Endodermal cell (in vitro differentiated cells): Measurements from ENCODE around the gene MDC1. TPM values are rescaled to one million over a fixed set of nuclear protein-coding genes. Genes with fewer than 3 reads are reported as not detected.
A peak's percentile ranks its signal among the peaks of the same experiment; 100 is the strongest.

Experiments used
- DNase-seq: peaks from one replicate; pipeline ENCODE4 v3.0.0-alpha.2; 2017
- H3K27ac ChIP-seq: 2 replicates; pipeline ENCODE4 v1.5.1; 2013; ENCODE audit warnings: mild to moderate bottlenecking, low read depth, low read length, moderate library complexity
- H3K27me3 ChIP-seq: 2 replicates; pipeline ENCODE4 v1.6.1; 2013; ENCODE audit warnings: mild to moderate bottlenecking, low read length, moderate library complexity; ENCODE audit not compliant: insufficient read depth, control insufficient read depth, poor library complexity, severe bottlenecking
- H3K36me3 ChIP-seq: 2 replicates; pipeline ENCODE4 v1.7.0; 2013; ENCODE audit warnings: mild to moderate bottlenecking, low read length, moderate library complexity; ENCODE audit not compliant: control insufficient read depth, insufficient read depth
- H3K4me1 ChIP-seq: one replicate; pipeline ENCODE4 v1.7.0; 2013; ENCODE audit warnings: low read length; ENCODE audit not compliant: control insufficient read depth, insufficient read depth
- H3K4me3 ChIP-seq: 2 replicates; pipeline ENCODE4 v1.5.1; 2013; ENCODE audit warnings: mild to moderate bottlenecking, low read length, moderate library complexity
- H3K9ac ChIP-seq: 2 replicates; pipeline ENCODE4 v1.6.1; 2013; ENCODE audit warnings: mild to moderate bottlenecking, low read length, moderate library complexity; ENCODE audit not compliant: poor library complexity, severe bottlenecking; ENCODE audit errors: extremely low read depth
- H3K9me3 ChIP-seq: 2 replicates; pipeline ENCODE4 v1.6.1; 2013; ENCODE audit warnings: mild to moderate bottlenecking, low read length, moderate library complexity; ENCODE audit not compliant: control insufficient read depth
- H3K27ac Mint-ChIP-seq: 2 replicates; pipeline ENCODE4 v1.8.0; 2020; ENCODE audit warnings: mixed read lengths
- H3K27me3 Mint-ChIP-seq: 2 replicates; pipeline ENCODE4 v1.8.0; 2021; ENCODE audit warnings: mild to moderate bottlenecking, mixed read lengths; ENCODE audit not compliant: insufficient read depth
- H3K36me3 Mint-ChIP-seq: 2 replicates; pipeline ENCODE4 v1.8.0; 2020; ENCODE audit warnings: low read depth, mixed read lengths
- H3K4me1 Mint-ChIP-seq: 2 replicates; pipeline ENCODE4 v1.8.0; 2020; ENCODE audit warnings: mixed read lengths
- H3K4me3 Mint-ChIP-seq: 2 replicates; pipeline ENCODE4 v1.8.0; 2020; ENCODE audit warnings: mild to moderate bottlenecking, moderate library complexity, mixed read lengths
- H3K9me3 Mint-ChIP-seq: 2 replicates; pipeline ENCODE4 v1.8.0; 2020; ENCODE audit warnings: mild to moderate bottlenecking, mixed read lengths
- CTCF ChIP-seq: fragments of 200-600 bp; sonication (generic); conservative IDR thresholded peaks from 2 replicates; pipeline ENCODE4 v1.5.0; 2021; ENCODE audit warnings: antibody characterized with exemption, mild to moderate bottlenecking
- WGBS, 2 experiments: methylation state at CpG; one replicate each; pipeline versions ENCODE4 v1.1.5 to v1.1.7; 2013; ENCODE audit warnings: missing lambda C conversion rate in 2 of 2, mixed read lengths in 1 of 2; ENCODE audit not compliant: insufficient coverage in 1 of 2, insufficient read length in 1 of 2; 5-methylcytosine and 5-hydroxymethylcytosine counted together
- total RNA-seq, 2 donors: library from RNA; stranded (reverse); fragmentation: NEBNext Ultra II Directional in 1 of 2; extraction: Animal tissue kit (Norgen Biotek cat#: 25700) in 1 of 2; gene quantifications; 2 replicates in 1 of 2; 3 replicates in 1 of 2; pipeline ENCODE4 v1.2.1, GENCODE V29; 2021

MDC1 gene
- total RNA-seq, 2 donors from 2014 or later = 79.0 to 95.1 TPM

- H3K27ac ChIP-seq = peak within 1 kb of the TSS; percentile 97
- DNase-seq = no peak
- peaks cover 12% of the 10 kb centered on the region for H3K36me3 Mint-ChIP-seq
- no peaks in the 10 kb centered on the region for H3K27me3 ChIP-seq
- H3K4me3 ChIP-seq = peak within 1 kb of the TSS; percentile 95
- H3K27ac Mint-ChIP-seq = peak within 1 kb of the TSS; percentile 88
- H3K4me1 ChIP-seq = peaks cover 18% of the 10 kb centered on the region
- peaks cover 66% of the 10 kb centered on the region for H3K4me1 Mint-ChIP-seq
- TF ChIP-seq CTCF = no peak
- H3K9ac ChIP-seq = peak within 1 kb of the TSS; percentile 66
- H3K4me3 Mint-ChIP-seq = peak within 1 kb of the TSS; percentile 75
- peaks cover 7% of the 10 kb centered on the region for H3K36me3 ChIP-seq
- no peaks in the 10 kb centered on the region for H3K9me3 ChIP-seq
- no peaks in the 10 kb centered on the region for H3K27me3 Mint-ChIP-seq
- H3K9me3 Mint-ChIP-seq = no peaks in the 10 kb centered on the region
- 1 to 2% methylated on average over 10 to 41 of the region's 41 CpGs for WGBS, 2 experiments
These were observed 30.8 kb downstream of the MDC1 start, which contains the start of gene PPP1R18 for GRCh38 chr6:30686009-30686907. PPP1R18 (minus strand) TSS chr6:30686645; CDS start chr6:30686018, 627 bp downstream.

GRCh38 chr6:30685157-30686008 lies 31.7 kb downstream of the MDC1 start:
- peaks cover 64% of the 10 kb centered on the region for H3K4me1 Mint-ChIP-seq
- WGBS, 2 experiments = 66 to 69% methylated on average over 21 to 29 of the region's 29 CpGs

More at GRCh38 chr6:30685157-30686008, 31.7 kb downstream of the MDC1 start:
- Histone ChIP-seq H3K9ac (peak overlapping the region; percentile 66), H3K9me3 (no peaks in the 10 kb centered on the region), H3K4me1 (peaks cover 18% of the 10 kb centered on the region), H3K4me3 (peak overlapping the region; percentile 95), H3K27me3 (no peaks in the 10 kb centered on the region), H3K36me3 (peaks cover 7% of the 10 kb centered on the region), H3K27ac (no peak overlapping the region)
- DNase-seq = peak; percentile 69
- TF ChIP-seq CTCF = peak; percentile 22
- Mint-ChIP-seq H3K36me3 (peaks cover 15% of the 10 kb centered on the region), H3K27ac (peak overlapping the region; percentile 39), H3K4me3 (peak overlapping the region; percentile 75), H3K27me3 (no peaks in the 10 kb centered on the region), H3K9me3 (no peaks in the 10 kb centered on the region)
